ENCODE measurements around the gene ANKFY1.
"Not testable (repeated sequence)": the region's sequence is repeated elsewhere in the genome, so short reads cannot be mapped to it uniquely, and the experiment has no call there.

ANKFY1 gene

GRCh38 chr17:4159761-4160160, 104.0 kb downstream of the ANKFY1 start:
- no peak for DNase-seq (ENCODE audit: low read depth in 2 of 3, low spot score in 1 of 3)

- no peak for DNase-seq (ENCODE audit: low read depth in 2 of 3, low spot score in 1 of 3)
Observed at GRCh38 chr17:4157618-4158333, 106.0 kb downstream of the ANKFY1 start.

GRCh38 chr17:4156750-4157381, 106.9 kb downstream of the ANKFY1 start:
- DNase-seq (ENCODE audit: low read depth in 2 of 3, low spot score in 1 of 3) = no peak

- DNase-seq (ENCODE audit: low read depth in 2 of 3, low spot score in 1 of 3) = no peak
Observed at GRCh38 chr17:4155980-4156620, 107.7 kb downstream of the ANKFY1 start.

- no peak for DNase-seq (ENCODE audit: low read depth in 2 of 3, low spot score in 1 of 3)
Observed at GRCh38 chr17:4154201-4154600, 109.6 kb downstream of the ANKFY1 start.

GRCh38 chr17:4152471-4152870, 111.3 kb downstream of the ANKFY1 start:
- no peak for DNase-seq (ENCODE audit: low read depth in 2 of 3, low spot score in 1 of 3)

GRCh38 chr17:4150096-4150495, 113.7 kb downstream of the ANKFY1 start:
- no peak for DNase-seq (ENCODE audit: low read depth in 2 of 3, low spot score in 1 of 3)

GRCh38 chr17:4148611-4149308, 115.0 kb downstream of the ANKFY1 start:
- no peak for DNase-seq (ENCODE audit: low read depth in 2 of 3, low spot score in 1 of 3)

- DNase-seq (ENCODE audit: low read depth in 2 of 3, low spot score in 1 of 3) = no peak
Observed at GRCh38 chr17:4147751-4148310, 115.9 kb downstream of the ANKFY1 start.

- DNase-seq (ENCODE audit: low read depth in 2 of 3, low spot score in 1 of 3) = no peak
Observed at GRCh38 chr17:4146641-4147040, 117.1 kb downstream of the ANKFY1 start.

GRCh38 chr17:4144422-4144747, 119.4 kb downstream of the ANKFY1 start:
- no peak for DNase-seq (ENCODE audit: low read depth in 2 of 3, low spot score in 1 of 3)

- DNase-seq (ENCODE audit: low read depth in 2 of 3, low spot score in 1 of 3) = peak; percentile 78 to 83 (median 82)
Observed at GRCh38 chr17:4143563-4144421, 120.0 kb downstream of the ANKFY1 start.

- peak in 2 of 3 donors; percentile 19 to 26 for DNase-seq (ENCODE audit: low read depth in 2 of 3, low spot score in 1 of 3)
Observed at GRCh38 chr17:4142107-4142900, 121.5 kb downstream of the ANKFY1 start.

GRCh38 chr17:4140125-4140524, 123.7 kb downstream of the ANKFY1 start:
- no peak for DNase-seq (ENCODE audit: low read depth in 2 of 3, low spot score in 1 of 3)

- DNase-seq (ENCODE audit: low read depth in 2 of 3, low spot score in 1 of 3) = not testable (repeated sequence)
Observed at GRCh38 chr17:4138906-4139526, 124.8 kb downstream of the ANKFY1 start.

GRCh38 chr17:4136373-4136772, 127.4 kb downstream of the ANKFY1 start:
- DNase-seq (ENCODE audit: low read depth in 2 of 3, low spot score in 1 of 3) = no peak

- no peak for DNase-seq (ENCODE audit: low read depth in 2 of 3, low spot score in 1 of 3)
Observed at GRCh38 chr17:4135489-4135888, 128.3 kb downstream of the ANKFY1 start.

- no peak for DNase-seq (ENCODE audit: low read depth in 2 of 3, low spot score in 1 of 3)
Observed at GRCh38 chr17:4134721-4135120, 129.1 kb downstream of the ANKFY1 start.

GRCh38 chr17:4130715-4131114, 133.1 kb downstream of the ANKFY1 start:
- DNase-seq (ENCODE audit: low read depth in 2 of 3, low spot score in 1 of 3) = no peak

Measured in stimulated activated CD4-positive, alpha-beta T cell treated with anti-CD3 and anti-CD28 coated beads, Interleukin-12 subunit alpha, Interleukin-12 subunit beta, amount 100 ng/mL, for 48 hours (primary cell).